ENCODE data around the gene KRTAP13-4. TPM values are rescaled to one million over a fixed set of nuclear protein-coding genes. Genes with fewer than 3 reads are reported as not detected.
A peak's percentile ranks its signal among the peaks of the same experiment; 100 is the strongest.

Gene KRTAP13-4
- total RNA-seq, 1 experiment from 2014 or later: not detected

DNA sequence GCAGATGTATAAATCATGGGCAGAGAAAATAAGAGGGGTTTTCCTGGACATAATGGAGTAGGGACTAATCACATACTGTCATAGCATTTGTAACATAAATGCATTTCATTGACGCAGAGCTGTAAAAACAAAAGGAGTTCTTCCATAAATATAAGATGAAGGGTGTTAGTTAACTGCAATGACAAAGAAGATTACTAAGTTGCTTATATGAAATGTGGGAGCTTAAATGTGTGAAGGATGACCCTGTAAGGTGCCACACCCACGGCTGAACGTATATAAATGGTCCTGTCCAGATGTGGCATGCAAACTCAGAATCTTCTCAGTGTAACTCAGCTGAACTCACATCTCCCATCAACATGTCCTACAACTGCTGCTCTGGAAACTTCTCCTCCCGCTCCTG, 34.3 kb upstream of the KRTAP13-4 start, which contains the start of gene KRTAP13-1:
Gene KRTAP13-1, plus strand, starts transcription at position 301 of the 400 bp plus-strand sequence. Its CDS starts 56 bp downstream, at position 357.
- TF ChIP-seq, protein P1, sequence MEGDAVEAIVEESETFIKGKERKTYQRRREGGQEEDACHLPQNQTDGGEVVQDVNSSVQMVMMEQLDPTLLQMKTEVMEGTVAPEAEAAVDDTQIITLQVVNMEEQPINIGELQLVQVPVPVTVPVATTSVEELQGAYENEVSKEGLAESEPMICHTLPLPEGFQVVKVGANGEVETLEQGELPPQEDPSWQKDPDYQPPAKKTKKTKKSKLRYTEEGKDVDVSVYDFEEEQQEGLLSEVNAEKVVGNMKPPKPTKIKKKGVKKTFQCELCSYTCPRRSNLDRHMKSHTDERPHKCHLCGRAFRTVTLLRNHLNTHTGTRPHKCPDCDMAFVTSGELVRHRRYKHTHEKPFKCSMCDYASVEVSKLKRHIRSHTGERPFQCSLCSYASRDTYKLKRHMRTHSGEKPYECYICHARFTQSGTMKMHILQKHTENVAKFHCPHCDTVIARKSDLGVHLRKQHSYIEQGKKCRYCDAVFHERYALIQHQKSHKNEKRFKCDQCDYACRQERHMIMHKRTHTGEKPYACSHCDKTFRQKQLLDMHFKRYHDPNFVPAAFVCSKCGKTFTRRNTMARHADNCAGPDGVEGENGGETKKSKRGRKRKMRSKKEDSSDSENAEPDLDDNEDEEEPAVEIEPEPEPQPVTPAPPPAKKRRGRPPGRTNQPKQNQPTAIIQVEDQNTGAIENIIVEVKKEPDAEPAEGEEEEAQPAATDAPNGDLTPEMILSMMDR (IDR thresholded peaks at IDR 0.05; ENCODE audit: insufficient read depth in 1 of 2, low read depth in 1 of 2, low read length in 1 of 2, severe bottlenecking in 1 of 2, unreplicated experiment in 1 of 2): no peak
- no peaks in the 10 kb centered on the region for H3K36me3 ChIP-seq (ENCODE audit: control insufficient read depth, insufficient read depth, low read length)
- Mint-ChIP-seq H3K27me3 (ENCODE audit: insufficient read depth, unreplicated experiment) (peaks cover 8% of the 10 kb centered on the region), H3K9me3 (ENCODE audit: unreplicated experiment) (no peaks in the 10 kb centered on the region), H3K4me1 (ENCODE audit: low read depth, unreplicated experiment) (no peaks in the 10 kb centered on the region), H3K4me3 (ENCODE audit: unreplicated experiment) (no peak within 1 kb of the TSS), H3K27ac (ENCODE audit: unreplicated experiment) (no peak within 1 kb of the TSS), H3K36me3 (ENCODE audit: insufficient read depth, unreplicated experiment) (no peaks in the 10 kb centered on the region)
- no peak for DNase-seq
- no peak within 1 kb of the TSS for H3K4me3 ChIP-seq (ENCODE audit: low read depth, low read length)
- no TSS peak for BruUV-seq (replicated peaks)
- H3K4me1 ChIP-seq: no peaks in the 10 kb centered on the region
- intact Hi-C loops (cut with micrococcal nuclease; ENCODE audit: unreplicated experiment): no loop called here
- no peaks in the 10 kb centered on the region for H3K9me3 ChIP-seq
- no peaks in the 10 kb centered on the region; the same call in 1 of the 2 replicates for H3K27me3 ChIP-seq (replicated peaks; ENCODE audit: control insufficient read depth, insufficient read depth, low read length)
- CTCF ChIA-PET: interaction anchor here (1.0 kb wide), 1 partner anchor 13 kb away, joined by 3 read pairs; no protein-coding TSS in a partner anchor
- POLR2A ChIA-PET: no interaction called here

DNA sequence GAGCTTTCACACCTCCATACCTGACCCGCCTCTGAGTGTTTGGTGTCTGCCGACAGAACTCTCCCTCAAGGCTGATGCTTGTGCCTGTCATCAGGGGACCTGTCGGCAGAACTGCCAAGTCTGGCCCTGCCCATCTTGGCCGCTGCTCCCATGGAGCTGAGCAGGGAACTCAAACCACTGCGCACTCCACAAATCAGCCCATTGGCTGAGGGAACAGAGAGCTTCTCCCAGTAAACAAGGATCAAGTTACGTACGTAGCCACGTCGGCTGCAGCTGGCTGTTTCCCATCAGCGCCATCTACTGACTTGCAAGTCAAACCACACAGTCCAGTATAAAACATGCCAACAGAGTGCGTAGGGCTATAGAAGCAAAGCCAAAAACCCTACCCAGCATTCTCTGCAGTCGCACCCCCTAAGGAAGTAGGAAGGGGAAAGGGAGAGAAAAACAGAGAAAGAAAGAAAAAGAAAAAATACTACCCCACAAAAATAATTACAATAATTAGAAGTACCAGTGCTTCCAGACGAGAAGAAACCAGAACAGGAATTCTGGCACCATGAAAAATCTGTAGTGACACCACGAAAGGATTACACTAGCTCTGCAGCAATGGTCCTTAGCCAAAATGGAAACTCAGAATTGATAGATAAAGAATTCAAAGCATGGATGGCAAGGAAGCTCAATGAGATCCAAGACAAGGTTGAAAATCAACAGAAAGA, 21.1 kb upstream of the KRTAP13-4 start:
- intact Hi-C loops (cut with micrococcal nuclease; ENCODE audit: unreplicated experiment): loop anchor here (1.0 kb wide), 1 partner anchor 68 kb away; no protein-coding TSS in a partner anchor
- Mint-ChIP-seq H3K36me3 (ENCODE audit: insufficient read depth, unreplicated experiment) (no peaks in the 10 kb centered on the region), H3K4me3 (ENCODE audit: unreplicated experiment) (peak overlapping the region; percentile 66), H3K27ac (ENCODE audit: unreplicated experiment) (no peak overlapping the region), H3K27me3 (ENCODE audit: insufficient read depth, unreplicated experiment) (peaks cover 5% of the 10 kb centered on the region), H3K4me1 (ENCODE audit: low read depth, unreplicated experiment) (peaks cover 6% of the 10 kb centered on the region), H3K9me3 (ENCODE audit: unreplicated experiment) (no peaks in the 10 kb centered on the region)
- ChIA-PET CTCF (interaction anchor here (0.8 to 1.1 kb wide), 5 partner anchors 13 to 68 kb away, joined by 3 to 4 read pairs (median 3); partner anchors contain the start of gene KRTAP13-1), POLR2A (no interaction called here)
- no peaks in the 10 kb centered on the region for H3K27me3 ChIP-seq (replicated peaks; ENCODE audit: control insufficient read depth, insufficient read depth, low read length)
- H3K9me3 ChIP-seq: 0 out of 2 replicates have a peak, but pooled peaks cover 3% of the 10 kb centered on the region
- peak; percentile 74 to 86 for DNase-seq
- H3K36me3 ChIP-seq (ENCODE audit: control insufficient read depth, insufficient read depth, low read length): no peaks in the 10 kb centered on the region
- no TSS peak for BruUV-seq (replicated peaks)
- no peak overlapping the region for H3K4me3 ChIP-seq (ENCODE audit: low read depth, low read length)
- TF ChIP-seq, protein P1 (IDR thresholded peaks at IDR 0.05; ENCODE audit: insufficient read depth in 1 of 2, low read depth in 1 of 2, low read length in 1 of 2, severe bottlenecking in 1 of 2, unreplicated experiment in 1 of 2): peak; percentile 60 to 63
- no peaks in the 10 kb centered on the region for H3K4me1 ChIP-seq

DNA sequence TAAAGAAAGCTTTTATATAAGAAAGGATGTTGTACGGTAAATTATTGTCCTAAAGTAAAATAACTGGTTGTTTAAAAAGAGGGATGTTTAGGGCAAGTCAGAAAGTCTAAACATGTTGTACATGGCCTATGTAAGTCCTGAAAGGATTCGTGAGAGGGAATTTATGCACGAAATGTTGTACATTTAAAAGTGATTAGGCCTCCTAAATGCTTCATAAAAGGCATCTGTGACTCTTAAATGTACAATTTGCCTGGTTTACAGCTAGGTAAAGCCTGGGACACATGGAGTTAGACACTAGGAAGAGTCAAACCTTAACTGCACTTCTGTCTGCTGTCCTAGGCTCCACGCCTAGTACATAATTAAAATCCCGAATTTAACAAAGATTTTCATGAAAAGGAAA, 14.0 kb upstream of the KRTAP13-4 start:
- TF ChIP-seq, protein P1 (IDR thresholded peaks at IDR 0.05; ENCODE audit: insufficient read depth in 1 of 2, low read depth in 1 of 2, low read length in 1 of 2, severe bottlenecking in 1 of 2, unreplicated experiment in 1 of 2): no peak
- H3K9me3 ChIP-seq: no peaks in the 10 kb centered on the region
- no peak for DNase-seq
- Mint-ChIP-seq H3K4me3 (ENCODE audit: unreplicated experiment) (no peak overlapping the region), H3K4me1 (ENCODE audit: low read depth, unreplicated experiment) (no peaks in the 10 kb centered on the region), H3K36me3 (ENCODE audit: insufficient read depth, unreplicated experiment) (no peaks in the 10 kb centered on the region), H3K27ac (ENCODE audit: unreplicated experiment) (no peak overlapping the region), H3K27me3 (ENCODE audit: insufficient read depth, unreplicated experiment) (peaks cover 7% of the 10 kb centered on the region), H3K9me3 (ENCODE audit: unreplicated experiment) (no peaks in the 10 kb centered on the region)
- no peaks in the 10 kb centered on the region for H3K36me3 ChIP-seq (ENCODE audit: control insufficient read depth, insufficient read depth, low read length)
- no peaks in the 10 kb centered on the region for H3K27me3 ChIP-seq (replicated peaks; ENCODE audit: control insufficient read depth, insufficient read depth, low read length)
- POLR2A ChIA-PET: no interaction called here
- intact Hi-C loops (cut with micrococcal nuclease; ENCODE audit: unreplicated experiment): no loop called here
- H3K4me1 ChIP-seq: no peaks in the 10 kb centered on the region
- no TSS peak for BruUV-seq (replicated peaks)
- CTCF ChIA-PET: no interaction called here
- no peak overlapping the region for H3K4me3 ChIP-seq (ENCODE audit: low read depth, low read length)

Measured in Caco-2 (cell line).